Breast epithelium (tissue), 3 donors: ENCODE data around the gene DDC.

Source experiments
- CTCF ChIP-seq, 3 donors: fragments of 450-650 bp; IDR thresholded peaks; one replicate each; pipeline ENCODE4 v1.5.1; 2016 to 2017; ENCODE audit warnings: antibody characterized with exemption in 3 of 3, mild to moderate bottlenecking in 3 of 3, moderate library complexity in 3 of 3
- POLR2A ChIP-seq: fragments of 450-650 bp; IDR thresholded peaks from one replicate; pipeline ENCODE4 v1.6.1; 2016; ENCODE audit warnings: antibody characterized with exemption, mild to moderate bottlenecking, moderate library complexity
- POLR2AphosphoS5 ChIP-seq, 3 donors: sonication (generic); formaldehyde crosslinking; IDR thresholded peaks; one replicate each; pipeline ENCODE4 v1.6.1; 2017; ENCODE audit warnings: antibody characterized with exemption in 3 of 3

- no peak for TF ChIP-seq POLR2A
- TF ChIP-seq CTCF (IDR thresholded peaks at IDR 0.05), result no peak
- TF ChIP-seq POLR2AphosphoS5 (IDR thresholded peaks at IDR 0.05), result no peak
Measured at GRCh38 chr7:50412973-50413372, 152.2 kb downstream of the DDC start.
